GM12878 (cell line): ENCODE results near the gene ROPN1B.

Source experiments
- CTCF ChIP-seq, 3 experiments: IDR thresholded peaks in 2 of 3; conservative IDR thresholded peaks in 1 of 3; 2 replicates each; pipeline ENCODE4 v1.5.1; 2011; ENCODE audit warnings: low read depth in 3 of 3, low read length in 3 of 3, mild to moderate bottlenecking in 3 of 3, control low read depth in 2 of 3, moderate library complexity in 2 of 3, inconsistent platforms in 1 of 3, mixed read lengths in 1 of 3; ENCODE audit not compliant: control insufficient read depth in 2 of 3, insufficient read depth in 1 of 3; ENCODE audit errors: extremely low read depth in 1 of 3
- EZH2 ChIP-seq: IDR thresholded peaks from 2 replicates; pipeline ENCODE4 v1.6.1; 2012; ENCODE audit warnings: low read depth, mild to moderate bottlenecking, control low read depth, inconsistent platforms, low read length, borderline replicate concordance; ENCODE audit not compliant: control insufficient read depth
- HCFC1 ChIP-seq: fragments of 150-350 bp; IDR thresholded peaks from 2 replicates; pipeline ENCODE4 v1.6.1; 2014; ENCODE audit warnings: low read length
- PBX3 ChIP-seq: IDR thresholded peaks from 2 replicates; pipeline ENCODE4 v1.6.1; 2011; ENCODE audit warnings: mild to moderate bottlenecking, low read depth, low read length, moderate library complexity; ENCODE audit not compliant: insufficient replicate concordance
- RCOR1 ChIP-seq: conservative IDR thresholded peaks from 2 replicates; pipeline ENCODE4 v1.6.1; 2012; ENCODE audit warnings: low read depth, low read length, improper control_type of control experiment
- SIX5 ChIP-seq: IDR thresholded peaks from 2 replicates; pipeline ENCODE4 v1.6.1; 2011; ENCODE audit warnings: mild to moderate bottlenecking, low read depth, low read length, moderate library complexity; ENCODE audit not compliant: severe bottlenecking
- YY1 ChIP-seq: IDR thresholded peaks from 2 replicates; pipeline ENCODE4 v1.6.1; 2011; ENCODE audit warnings: low read depth, mild to moderate bottlenecking, low read length
- ZNF274 ChIP-seq: IDR thresholded peaks from one replicate; pipeline ENCODE4 v1.8.0; 2011; ENCODE audit not compliant: insufficient read length, insufficient read depth

GRCh38 chr3:125958511-125959316 is 10.3 kb upstream of the ROPN1B start:
- TF ChIP-seq HCFC1 = no peak
- TF ChIP-seq CTCF (IDR thresholded peaks at IDR 0.05 in 2 of 3, conservative IDR thresholded peaks at IDR 0.05 in 1 of 3; ENCODE audit: control insufficient read depth in 2 of 3, extremely low read depth in 1 of 3, insufficient read depth in 1 of 3, low read depth in 3 of 3, low read length in 3 of 3) = no peak
- no peak for TF ChIP-seq ZNF274
- no peak for TF ChIP-seq SIX5
- no peak for TF ChIP-seq PBX3
- no peak for TF ChIP-seq EZH2
- no peak for TF ChIP-seq YY1
- no peak for TF ChIP-seq RCOR1
